Ishikawa (cell line): Measurements from ENCODE around the gene PIWIL4.

ENCODE experiments used
- CEBPB ChIP-seq: IDR thresholded peaks from 2 replicates; pipeline ENCODE4 v1.6.1; 2012
- CREB1 ChIP-seq: IDR thresholded peaks from 2 replicates; pipeline ENCODE4 v1.6.1; 2012; ENCODE audit warnings: low read depth
- EGR1 ChIP-seq: IDR thresholded peaks from 2 replicates; pipeline ENCODE4 v1.6.1; 2012
- EP300 ChIP-seq: IDR thresholded peaks from 2 replicates; pipeline ENCODE4 v1.6.1; 2012; ENCODE audit warnings: borderline replicate concordance
- FOXM1 ChIP-seq: IDR thresholded peaks from 2 replicates; pipeline ENCODE4 v1.6.1; 2012; ENCODE audit warnings: low read depth, borderline replicate concordance
- MAX ChIP-seq: IDR thresholded peaks from 2 replicates; pipeline ENCODE4 v1.6.1; 2012
- NFIC ChIP-seq: IDR thresholded peaks from 2 replicates; pipeline ENCODE4 v1.6.1; 2012
- RAD21 ChIP-seq: IDR thresholded peaks from 2 replicates; pipeline ENCODE4 v1.6.1; 2012; ENCODE audit warnings: low read depth
- REST ChIP-seq: IDR thresholded peaks from 2 replicates; pipeline ENCODE4 v1.6.1; 2012; ENCODE audit warnings: low read depth, mild to moderate bottlenecking
- TAF1 ChIP-seq: IDR thresholded peaks from 2 replicates; pipeline ENCODE4 v1.6.1; 2012; ENCODE audit warnings: low read depth, mild to moderate bottlenecking
- TCF12 ChIP-seq: IDR thresholded peaks from 2 replicates; pipeline ENCODE4 v1.6.1; 2012; ENCODE audit warnings: low read depth
- TEAD4 ChIP-seq: IDR thresholded peaks from 2 replicates; pipeline ENCODE4 v1.6.1; 2012
- USF1 ChIP-seq: IDR thresholded peaks from 2 replicates; pipeline ENCODE4 v1.6.1; 2012
- YY1 ChIP-seq: IDR thresholded peaks from 2 replicates; pipeline ENCODE4 v1.6.1; 2012; ENCODE audit warnings: low read depth
- ZBTB7A ChIP-seq: IDR thresholded peaks from 2 replicates; pipeline ENCODE4 v1.6.1; 2012; ENCODE audit warnings: low read depth

PIWIL4 gene

GRCh38 chr11:94661444-94661843 lies 94.3 kb downstream of the PIWIL4 start:
- TF ChIP-seq TAF1 (no peak), YY1 (no peak)

- TF ChIP-seq NFIC (no peak), RAD21 (no peak)
Measured at GRCh38 chr11:94662065-94662779, 95.1 kb downstream of the PIWIL4 start.

GRCh38 chr11:94662846-94663390 lies 95.8 kb downstream of the PIWIL4 start:
- TF ChIP-seq YY1 (no peak), REST (no peak), EGR1 (no peak), ZBTB7A (no peak), MAX (no peak)

GRCh38 chr11:94664346-94664745 lies 97.2 kb downstream of the PIWIL4 start:
- TF ChIP-seq TAF1 (no peak), EP300 (no peak), EGR1 (no peak), CREB1 (no peak), FOXM1 (no peak), TEAD4 (no peak), YY1 (no peak), RAD21 (no peak), TCF12 (no peak), MAX (no peak), REST (no peak), USF1 (no peak), NFIC (no peak), CEBPB (no peak)

GRCh38 chr11:94665116-94665659 lies 98.0 kb downstream of the PIWIL4 start:
- TF ChIP-seq NFIC (no peak), CEBPB (no peak), EP300 (no peak), USF1 (no peak), YY1 (no peak)

GRCh38 chr11:94666792-94667721 lies 99.9 kb downstream of the PIWIL4 start:
- no peak for TF ChIP-seq EP300
- TF ChIP-seq CEBPB, result no peak
- no peak for TF ChIP-seq FOXM1
- no peak for TF ChIP-seq RAD21
- no peak for TF ChIP-seq TAF1
- no peak for TF ChIP-seq MAX
- TF ChIP-seq EGR1, result no peak
